Activated T-cell treated with anti-CD3 and anti-CD28 coated beads, Interleukin-2, amount 50 U/mL, for 72 hours (primary cell): ENCODE data around the gene TRIM59. TPM values are rescaled to one million over a fixed set of nuclear protein-coding genes. Genes with fewer than 3 reads are reported as not detected.
"Not testable (repeated sequence)": the region's sequence is repeated elsewhere in the genome, so short reads cannot be mapped to it uniquely, and the experiment has no call there.

Source experiments
- ATAC-seq, 2 donors: fragments of 150-1000 bp; cut with Tn5 transposase; replicated peaks in 1 of 2; 2 replicates each; pipeline ENCODE4 v1.10.0; 2021; ENCODE audit warnings: moderate library complexity in 2 of 2, mild to moderate bottlenecking in 1 of 2
- DNase-seq, 2 donors: peaks; one replicate each; pipeline ENCODE4 v3.0.0; 2021 to 2022; ENCODE audit warnings: mixed read lengths in 1 of 2
- H3K27ac Mint-ChIP-seq: one replicate; pipeline ENCODE4 v1.8.0; 2022; ENCODE audit warnings: mild to moderate bottlenecking, moderate library complexity, mixed read lengths
- H3K27me3 Mint-ChIP-seq: one replicate; pipeline ENCODE4 v1.8.0; 2022; ENCODE audit warnings: low read depth, mixed read lengths
- H3K36me3 Mint-ChIP-seq, 2 donors: one replicate each; pipeline ENCODE4 v1.8.0; 2022; ENCODE audit warnings: mixed read lengths in 2 of 2, mild to moderate bottlenecking in 1 of 2; ENCODE audit not compliant: insufficient read depth in 2 of 2
- H3K4me1 Mint-ChIP-seq: one replicate; pipeline ENCODE4 v1.8.0; 2022; ENCODE audit warnings: low read depth, mixed read lengths
- H3K4me3 Mint-ChIP-seq, 2 donors: one replicate each; pipeline ENCODE4 v1.8.0; 2022; ENCODE audit warnings: mild to moderate bottlenecking in 2 of 2, mixed read lengths in 2 of 2, moderate library complexity in 2 of 2
- H3K9me3 Mint-ChIP-seq, 2 donors: one replicate each; pipeline ENCODE4 v1.8.0; 2022; ENCODE audit warnings: mixed read lengths in 2 of 2
- total RNA-seq, 2 donors: library from RNA; stranded (reverse); gene quantifications; one replicate each; pipeline ENCODE4 v1.2.3, GENCODE V29; 2022

TRIM59 gene
- total RNA-seq, 2 donors from 2014 or later = 39.9 to 41.8 TPM

- Mint-ChIP-seq H3K27me3 (peaks cover 22% of the 10 kb centered on the region), H3K4me1 (no peaks in the 10 kb centered on the region), H3K27ac (no peak overlapping the region), H3K4me3 (no peak overlapping the region), H3K9me3 (peaks cover 7 to 12% of the 10 kb centered on the region in 2 donors), H3K36me3 (peaks cover 6 to 9% of the 10 kb centered on the region in 2 donors)
- ATAC-seq (no peak), DNase-seq (no peak)
Observed at GRCh38 chr3:160473978-160474377, 24.4 kb upstream of the TRIM59 start.

GRCh38 chr3:160473221-160473620 lies 23.6 kb upstream of the TRIM59 start:
- peaks cover 20% of the 10 kb centered on the region for H3K27me3 Mint-ChIP-seq
- H3K9me3 Mint-ChIP-seq = peaks cover 7 to 12% of the 10 kb centered on the region in 2 donors
- no peak overlapping the region for H3K27ac Mint-ChIP-seq
- no peak overlapping the region for H3K4me3 Mint-ChIP-seq
- H3K36me3 Mint-ChIP-seq = peaks cover 6 to 9% of the 10 kb centered on the region in 2 donors
- DNase-seq (no peak), ATAC-seq (no peak)
- no peaks in the 10 kb centered on the region for H3K4me1 Mint-ChIP-seq

- ATAC-seq = no peak
- peaks cover 7 to 12% of the 10 kb centered on the region in 2 donors for H3K9me3 Mint-ChIP-seq
- H3K27me3 Mint-ChIP-seq = peaks cover 13% of the 10 kb centered on the region
Observed at GRCh38 chr3:160472344-160472743, 22.8 kb upstream of the TRIM59 start.

GRCh38 chr3:160471892-160472291 lies 22.3 kb upstream of the TRIM59 start:
- Mint-ChIP-seq H3K36me3 (peaks cover 6 to 9% of the 10 kb centered on the region in 2 donors), H3K27ac (no peak overlapping the region), H3K4me1 (no peaks in the 10 kb centered on the region), H3K9me3 (peaks cover 7 to 12% of the 10 kb centered on the region in 2 donors), H3K27me3 (peaks cover 13% of the 10 kb centered on the region), H3K4me3 (no peak overlapping the region)
- ATAC-seq = no peak
- DNase-seq = no peak

More at GRCh38 chr3:160472344-160472743, 22.8 kb upstream of the TRIM59 start:
- H3K27ac Mint-ChIP-seq = no peak overlapping the region
- DNase-seq = no peak
- no peaks in the 10 kb centered on the region for H3K4me1 Mint-ChIP-seq
- H3K4me3 Mint-ChIP-seq = no peak overlapping the region
- H3K36me3 Mint-ChIP-seq = peaks cover 6 to 9% of the 10 kb centered on the region in 2 donors

- H3K4me3 Mint-ChIP-seq = no peak overlapping the region
- H3K9me3 Mint-ChIP-seq = peaks cover 7 to 12% of the 10 kb centered on the region in 2 donors
- peaks cover 13% of the 10 kb centered on the region for H3K27me3 Mint-ChIP-seq
- ATAC-seq (no peak), DNase-seq (no peak)
- H3K27ac Mint-ChIP-seq = no peak overlapping the region
- H3K36me3 Mint-ChIP-seq = peaks cover 6 to 9% of the 10 kb centered on the region in 2 donors
- no peaks in the 10 kb centered on the region for H3K4me1 Mint-ChIP-seq
Observed at GRCh38 chr3:160470181-160470580, 20.6 kb upstream of the TRIM59 start.

GRCh38 chr3:160464971-160465370 lies 15.4 kb upstream of the TRIM59 start:
- DNase-seq = no peak
- Mint-ChIP-seq H3K9me3 (peaks cover 5 to 6% of the 10 kb centered on the region in 2 donors), H3K4me1 (no peaks in the 10 kb centered on the region), H3K36me3 (peaks cover 4 to 6% of the 10 kb centered on the region in 2 donors), H3K27me3 (peaks cover 13% of the 10 kb centered on the region), H3K4me3 (no peak overlapping the region), H3K27ac (no peak overlapping the region)
- no peak for ATAC-seq

GRCh38 chr3:160464321-160464720 lies 14.7 kb upstream of the TRIM59 start:
- no peak for DNase-seq
- Mint-ChIP-seq H3K27ac (no peak overlapping the region), H3K4me1 (no peaks in the 10 kb centered on the region), H3K4me3 (no peak overlapping the region), H3K27me3 (peaks cover 7% of the 10 kb centered on the region), H3K9me3 (peaks cover 0 to 2% of the 10 kb centered on the region in 2 donors), H3K36me3 (no peaks in the 10 kb centered on the region)
- ATAC-seq = no peak

GRCh38 chr3:160460033-160460432 lies 10.4 kb upstream of the TRIM59 start:
- H3K4me1 Mint-ChIP-seq = no peaks in the 10 kb centered on the region
- no peak overlapping the region for H3K4me3 Mint-ChIP-seq
- ATAC-seq (no peak), DNase-seq (no peak)
- H3K36me3 Mint-ChIP-seq = no peaks in the 10 kb centered on the region
- no peaks in the 10 kb centered on the region for H3K9me3 Mint-ChIP-seq
- H3K27me3 Mint-ChIP-seq = peaks cover 6% of the 10 kb centered on the region
- no peak overlapping the region for H3K27ac Mint-ChIP-seq

GRCh38 chr3:160459450-160459970 lies 9.9 kb upstream of the TRIM59 start:
- Mint-ChIP-seq H3K36me3 (no peaks in the 10 kb centered on the region), H3K4me3 (no peak overlapping the region), H3K4me1 (no peaks in the 10 kb centered on the region), H3K9me3 (no peaks in the 10 kb centered on the region), H3K27ac (no peak overlapping the region), H3K27me3 (peaks cover 6% of the 10 kb centered on the region)
- DNase-seq (no peak), ATAC-seq (no peak)

- DNase-seq (no peak), ATAC-seq (no peak)
- H3K27me3 Mint-ChIP-seq = peaks cover 6% of the 10 kb centered on the region
- H3K27ac Mint-ChIP-seq = no peak overlapping the region
- H3K4me1 Mint-ChIP-seq = no peaks in the 10 kb centered on the region
- no peak overlapping the region for H3K4me3 Mint-ChIP-seq
- no peaks in the 10 kb centered on the region for H3K36me3 Mint-ChIP-seq
- no peaks in the 10 kb centered on the region for H3K9me3 Mint-ChIP-seq
Observed at GRCh38 chr3:160458151-160458550, 8.6 kb upstream of the TRIM59 start.

GRCh38 chr3:160455846-160456245 lies 6.3 kb upstream of the TRIM59 start:
- Mint-ChIP-seq H3K27me3 (no peaks in the 10 kb centered on the region), H3K27ac (no peak overlapping the region), H3K9me3 (no peaks in the 10 kb centered on the region), H3K36me3 (no peaks in the 10 kb centered on the region), H3K4me1 (peaks cover under 1% of the 10 kb centered on the region), H3K4me3 (no peak overlapping the region)
- ATAC-seq (no peak), DNase-seq (no peak)

GRCh38 chr3:160454995-160455394 lies 5.4 kb upstream of the TRIM59 start:
- Mint-ChIP-seq H3K27ac (no peak overlapping the region), H3K36me3 (peaks cover 0 to 6% of the 10 kb centered on the region in 2 donors), H3K9me3 (no peaks in the 10 kb centered on the region), H3K27me3 (no peaks in the 10 kb centered on the region), H3K4me3 (no peak overlapping the region), H3K4me1 (peaks cover 9% of the 10 kb centered on the region)
- DNase-seq (no peak), ATAC-seq (no peak)

- H3K4me1 Mint-ChIP-seq = peaks cover 24% of the 10 kb centered on the region
- not testable (repeated sequence) for H3K27ac Mint-ChIP-seq, ATAC-seq, DNase-seq, H3K27me3 Mint-ChIP-seq, H3K4me3 Mint-ChIP-seq, H3K9me3 Mint-ChIP-seq
- peaks cover 9 to 14% of the 10 kb centered on the region in 2 donors for H3K36me3 Mint-ChIP-seq
Observed at GRCh38 chr3:160452251-160452650, 2.7 kb upstream of the TRIM59 start.

- Mint-ChIP-seq H3K4me3 (no peak overlapping the region), H3K27me3 (no peaks in the 10 kb centered on the region), H3K4me1 (peaks cover 30% of the 10 kb centered on the region), H3K9me3 (no peaks in the 10 kb centered on the region), H3K36me3 (peaks cover 10 to 14% of the 10 kb centered on the region in 2 donors), H3K27ac (no peak overlapping the region)
- no peak for DNase-seq
- no peak for ATAC-seq
Observed at GRCh38 chr3:160451602-160452001, 2.0 kb upstream of the TRIM59 start.
